Stimulated activated CD4-positive, alpha-beta T cell treated with anti-CD3 and anti-CD28 coated beads, Interleukin-1b, Interleukin-23, amount 100 ng/mL, for 24 hours (primary cell): ENCODE measurements around the gene TTLL8.
"Not testable (repeated sequence)": the region's sequence is repeated elsewhere in the genome, so short reads cannot be mapped to it uniquely, and the experiment has no call there.

Experiments
- DNase-seq, 4 experiments: peaks; one replicate each; pipeline ENCODE4 v3.0.0-alpha.2; 2020; ENCODE audit warnings: low read depth in 4 of 4, low spot score in 1 of 4

Gene TTLL8

DNA sequence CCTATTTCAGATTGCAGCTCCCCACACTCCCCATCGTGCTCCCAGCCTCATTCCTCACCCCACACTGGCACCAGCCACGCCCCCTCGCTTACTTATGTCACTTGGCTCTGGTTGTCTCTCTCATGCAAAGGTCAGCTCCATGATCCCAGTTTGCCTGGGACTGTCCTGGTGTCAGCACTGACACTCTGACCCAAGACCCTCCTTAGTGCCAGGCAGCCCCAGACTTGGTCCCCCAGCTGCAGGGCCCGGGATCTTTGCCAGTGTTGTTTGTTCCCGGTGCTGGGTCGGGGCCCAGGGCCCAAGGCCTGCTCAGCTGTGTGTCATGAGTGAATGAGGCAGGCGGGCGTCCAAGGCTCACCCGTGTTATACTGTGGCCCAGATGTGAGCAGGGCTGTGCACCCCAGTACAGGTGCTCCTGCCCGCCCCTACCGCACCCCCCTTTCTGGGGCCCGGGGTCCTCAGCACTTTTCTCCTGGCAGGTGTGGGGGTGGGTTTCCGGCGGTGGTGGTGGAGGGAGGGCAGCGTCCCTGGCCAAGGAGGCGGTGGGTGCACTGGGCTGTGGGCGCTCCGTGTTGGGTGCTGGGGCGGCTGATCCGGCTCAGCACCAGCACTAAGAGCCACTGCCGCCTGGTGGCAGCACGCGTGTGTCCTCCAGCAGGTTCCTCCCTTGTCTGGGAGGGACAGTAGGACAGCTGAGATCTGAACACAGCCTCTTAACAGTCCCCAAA lies 65.0 kb downstream of the TTLL8 start:
- DNase-seq: peak in 2 of 4 experiments; percentile 58

GRCh38 chr22:49991907-49992533 lies 66.1 kb downstream of the TTLL8 start:
- DNase-seq: no peak

- no peak for DNase-seq
Observed at GRCh38 chr22:49991167-49991566, 66.9 kb downstream of the TTLL8 start.

GRCh38 chr22:49989826-49990225 lies 68.3 kb downstream of the TTLL8 start:
- not testable (repeated sequence) for DNase-seq

GRCh38 chr22:49986325-49986724 lies 71.8 kb downstream of the TTLL8 start:
- no peak for DNase-seq

GRCh38 chr22:49983148-49984042 lies 74.7 kb downstream of the TTLL8 start:
- no peak for DNase-seq

DNA sequence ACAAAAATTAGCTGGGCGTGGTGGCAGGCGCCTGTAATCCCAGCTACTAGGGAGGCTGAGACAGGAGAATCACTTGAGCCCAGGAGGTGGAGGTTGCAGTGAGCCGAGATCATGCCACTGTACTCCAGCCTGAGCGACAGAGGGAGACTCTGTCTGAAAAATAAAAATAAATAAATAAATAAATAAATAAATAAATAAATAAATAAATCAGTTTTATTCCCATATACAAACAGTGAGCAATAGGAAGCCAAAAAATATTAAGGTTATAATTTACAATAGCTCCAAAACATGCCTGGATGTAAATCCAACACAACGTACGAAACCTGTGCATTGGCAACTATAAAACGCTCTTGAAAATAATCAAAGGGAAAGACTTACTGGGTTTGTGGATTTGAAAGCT lies 76.3 kb downstream of the TTLL8 start:
- not testable (repeated sequence) for DNase-seq

- DNase-seq: peak in 1 of 4 experiments; percentile 45
Observed at GRCh38 chr22:49979587-49980264, 78.4 kb downstream of the TTLL8 start.

DNA sequence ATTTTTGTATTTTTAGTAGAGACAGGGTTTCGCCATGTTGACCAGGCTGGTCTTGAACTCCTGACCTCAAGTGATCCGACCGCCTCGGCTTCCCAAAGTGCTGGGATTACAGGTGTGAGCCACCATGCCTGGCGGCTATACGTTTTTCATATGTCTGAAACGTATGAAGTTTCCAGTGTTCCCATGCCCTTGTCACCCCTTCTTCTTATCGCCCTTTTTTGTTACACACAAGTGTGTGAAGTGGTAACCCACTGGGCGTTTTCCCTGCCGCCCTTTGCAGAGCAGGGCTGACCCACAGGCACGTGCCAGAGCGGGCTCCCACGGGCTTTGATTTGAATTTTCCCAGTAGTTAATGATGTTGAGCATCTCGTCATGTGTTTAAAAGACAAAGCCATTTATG lies 80.5 kb downstream of the TTLL8 start:
- no peak for DNase-seq

DNA sequence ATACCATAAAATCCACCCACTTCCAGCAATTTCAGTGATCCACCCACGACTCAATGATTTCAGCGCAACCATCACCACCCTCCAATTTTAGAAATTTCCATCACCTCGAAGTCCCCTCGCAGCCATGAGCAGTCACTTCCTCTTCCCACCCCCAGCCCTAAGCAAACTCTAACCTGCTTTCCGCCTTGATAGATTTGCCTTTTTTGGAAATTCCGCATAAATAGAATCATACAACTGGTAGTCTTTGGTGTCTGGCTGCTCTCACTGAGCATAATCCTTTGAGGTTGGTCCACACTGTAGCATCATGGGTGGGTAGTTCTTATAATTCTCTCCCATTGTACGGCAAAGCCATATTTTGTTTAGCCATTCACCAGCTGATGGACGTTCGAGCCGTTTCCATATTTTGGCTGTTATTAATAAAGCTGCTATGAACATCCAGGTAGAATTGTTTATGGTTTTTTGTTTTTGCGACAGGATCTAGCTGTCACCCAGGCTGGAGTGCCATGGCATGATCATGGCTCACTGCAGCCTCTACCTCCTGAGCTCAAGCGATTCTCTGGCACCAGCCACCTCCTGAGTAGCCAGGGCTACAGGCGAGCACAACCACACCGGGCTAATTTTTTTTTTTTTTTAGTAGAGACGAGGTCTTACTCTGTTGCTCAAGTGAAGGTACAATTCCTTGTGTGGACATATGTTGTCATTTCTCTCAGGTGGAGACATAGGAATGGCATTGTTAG lies 81.5 kb downstream of the TTLL8 start:
- peak in 1 of 4 experiments; percentile 62 for DNase-seq

DNA sequence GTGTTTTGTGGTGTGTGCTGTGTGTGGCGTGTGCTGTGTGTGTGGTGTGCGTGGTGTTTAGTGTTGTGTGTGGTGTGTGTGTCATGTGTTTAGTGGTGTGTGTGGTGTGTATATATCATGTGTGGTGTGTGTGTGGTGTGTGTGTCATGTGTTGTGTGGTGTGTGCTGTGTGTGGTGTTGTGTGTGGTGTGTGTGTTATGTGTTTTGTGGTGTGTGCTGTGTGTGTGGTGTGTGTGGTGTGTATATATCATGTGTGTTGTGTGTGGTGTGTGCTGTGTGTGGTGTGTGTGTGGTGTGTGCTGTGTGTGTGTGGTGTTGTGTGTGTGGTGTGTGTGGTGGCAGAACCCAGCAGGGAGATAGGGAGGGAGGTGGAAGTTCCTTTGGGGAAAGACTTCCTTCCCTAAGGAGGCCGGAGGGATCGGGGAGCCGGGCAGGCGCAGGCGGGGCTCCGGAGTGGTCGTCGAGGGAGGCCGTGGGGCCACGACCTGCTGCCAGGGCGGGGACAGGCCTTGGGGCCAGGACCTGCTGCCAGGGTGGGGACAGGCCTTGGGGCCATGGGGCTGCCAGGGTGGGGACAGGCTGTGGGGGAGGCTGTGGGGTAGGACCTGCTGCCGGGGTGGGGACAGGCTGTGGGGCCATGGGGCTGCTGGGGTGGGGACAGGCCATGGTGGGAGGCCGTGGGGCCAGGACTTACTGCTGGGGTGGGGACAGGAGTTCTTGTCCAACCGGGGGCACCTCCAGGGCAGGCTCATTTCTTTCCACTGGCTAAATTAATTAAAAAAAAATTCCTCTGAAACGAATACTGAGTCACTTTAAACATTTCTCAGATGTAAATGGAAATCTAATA lies 82.3 kb downstream of the TTLL8 start:
- peak in 1 of 4 experiments; percentile 61 for DNase-seq

DNA sequence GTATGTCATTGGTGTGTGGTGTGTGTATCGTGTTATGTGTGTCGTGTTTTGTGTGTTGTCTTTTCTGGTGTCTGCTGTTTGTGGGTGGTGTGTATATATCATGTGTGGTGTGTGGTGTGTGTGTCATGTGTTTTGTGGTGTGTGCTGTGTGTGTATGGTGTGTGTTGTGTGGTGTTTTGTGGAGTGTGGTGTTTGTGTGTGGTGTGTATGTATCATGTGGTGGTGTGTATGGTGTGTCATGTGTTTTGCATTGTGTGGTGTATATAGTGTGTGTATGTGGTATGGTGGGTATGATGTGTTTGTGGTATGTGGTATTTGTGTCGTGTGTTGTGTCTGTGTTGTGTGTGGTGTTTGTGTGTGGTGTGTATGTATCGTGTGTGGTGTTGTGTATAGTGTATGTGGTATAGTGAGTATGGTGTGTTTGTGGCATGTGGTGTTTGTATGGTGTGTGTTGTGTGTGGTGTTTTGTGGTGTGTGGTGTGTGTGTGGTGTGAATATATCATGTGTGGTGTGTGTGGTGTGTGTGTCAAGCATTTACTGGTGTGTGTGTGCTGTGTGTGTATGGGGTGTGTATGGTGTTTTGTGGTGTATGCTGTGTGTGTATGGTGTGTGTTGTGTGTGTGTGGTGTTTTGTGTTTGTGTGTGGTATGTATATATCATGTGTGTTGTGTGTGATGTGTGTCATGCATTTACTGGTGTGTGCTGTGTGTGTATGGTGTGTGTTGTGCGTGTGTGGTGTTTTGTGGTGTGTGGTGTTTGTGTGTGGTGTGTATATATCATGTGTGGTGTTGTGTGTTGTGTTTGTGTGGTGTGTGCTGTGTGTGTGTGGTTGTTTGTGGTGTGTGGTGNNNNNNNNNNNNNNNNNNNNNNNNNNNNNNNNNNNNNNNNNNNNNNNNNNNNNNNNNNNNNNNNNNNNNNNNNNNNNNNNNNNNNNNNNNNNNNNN lies 84.8 kb downstream of the TTLL8 start:
- no peak for DNase-seq

- no peak for DNase-seq
Observed at GRCh38 chr22:49972163-49973017, 85.7 kb downstream of the TTLL8 start.

GRCh38 chr22:49971232-49972162 lies 86.6 kb downstream of the TTLL8 start:
- peak in 3 of 4 experiments; percentile 67 to 81 (median 72) for DNase-seq

DNA sequence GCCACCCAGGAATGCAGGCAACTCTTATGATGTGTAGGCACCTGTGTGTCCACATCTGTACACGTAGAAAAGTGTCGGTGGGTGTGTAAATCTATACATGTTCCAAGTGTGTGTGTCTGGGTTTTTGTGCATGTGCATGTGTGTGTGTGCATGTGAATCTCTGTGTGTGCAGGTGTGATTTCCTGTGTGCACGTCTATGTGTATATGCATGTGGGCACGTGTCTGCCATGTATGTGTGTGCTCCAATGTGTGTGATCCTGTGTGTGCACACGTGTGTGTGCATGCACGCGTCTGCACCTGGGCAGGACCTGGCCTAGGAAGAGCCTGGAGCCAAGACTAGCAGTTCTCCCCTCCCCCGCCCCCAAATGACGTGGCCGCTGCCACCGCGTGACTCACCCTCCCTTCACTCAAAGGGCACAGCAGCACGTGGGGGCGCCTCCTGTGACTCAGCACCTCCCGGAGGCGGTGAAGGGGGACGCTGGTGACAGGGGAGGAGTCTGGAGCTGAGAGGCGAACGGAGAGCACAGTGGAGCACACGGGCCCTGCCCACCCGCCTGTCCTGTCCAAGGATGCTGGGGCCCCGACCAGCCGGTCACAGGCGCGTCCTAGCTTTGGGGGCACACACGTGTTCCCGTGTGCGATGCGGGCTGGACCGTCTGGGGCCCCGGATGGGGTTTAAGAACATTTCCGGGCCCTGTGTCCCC lies 87.4 kb downstream of the TTLL8 start:
- DNase-seq: peak; percentile 89 to 99 (median 94)
